ENCODE results near the gene ASXL3.

Gene ASXL3

GRCh38 chr18:33584548-33585430 lies 6.8 kb downstream of the ASXL3 start:
- H3K79me2 ChIP-seq (ENCODE audit: insufficient read depth, low read length): no peaks in the 10 kb centered on the region
- H2AFZ ChIP-seq (ENCODE audit: low read depth, low read length, severe bottlenecking): no peak overlapping the region
- no peaks in the 10 kb centered on the region for H3F3A ChIP-seq (ENCODE audit: insufficient read depth)
- H3K9me3 ChIP-seq (ENCODE audit: insufficient read depth, low read length): no peaks in the 10 kb centered on the region
- H3K4me2 ChIP-seq (ENCODE audit: low read depth, low read length, poor library complexity, severe bottlenecking): no peak overlapping the region
- no peaks in the 10 kb centered on the region for H3K9me2 ChIP-seq (replicated peaks; ENCODE audit: insufficient read depth, low read length)
- no peak overlapping the region for H3K27ac ChIP-seq (ENCODE audit: low read depth, low read length)
- no peak overlapping the region for H3K9ac ChIP-seq (ENCODE audit: low read length)
- no peaks in the 10 kb centered on the region for H4K20me1 ChIP-seq (ENCODE audit: low read depth, low read length)
- no peaks in the 10 kb centered on the region for H3K27me3 ChIP-seq (ENCODE audit: low read length)
- TF ChIP-seq EZH2phosphoT487 (conservative IDR thresholded peaks at IDR 0.05; ENCODE audit: low read length) (no peak), CTCF (IDR thresholded peaks at IDR 0.05; ENCODE audit: insufficient read depth, low read length, poor library complexity, severe bottlenecking) (no peak)
- no peaks in the 10 kb centered on the region for H3K36me3 ChIP-seq (ENCODE audit: low read length)
- H3K4me3 ChIP-seq (ENCODE audit: insufficient read depth, low read length, poor library complexity, severe bottlenecking): no peak overlapping the region

- no peaks in the 10 kb centered on the region for H3K36me3 ChIP-seq (ENCODE audit: low read length)
- H3K9me2 ChIP-seq (replicated peaks; ENCODE audit: insufficient read depth, low read length): no peaks in the 10 kb centered on the region
- no peaks in the 10 kb centered on the region for H3F3A ChIP-seq (ENCODE audit: insufficient read depth)
- H3K9ac ChIP-seq (ENCODE audit: low read length): no peak overlapping the region
- H2AFZ ChIP-seq (ENCODE audit: low read depth, low read length, severe bottlenecking): no peak overlapping the region
- no peak overlapping the region for H3K4me2 ChIP-seq (ENCODE audit: low read depth, low read length, poor library complexity, severe bottlenecking)
- no peak overlapping the region for H3K27ac ChIP-seq (ENCODE audit: low read depth, low read length)
- no peaks in the 10 kb centered on the region for H4K20me1 ChIP-seq (ENCODE audit: low read depth, low read length)
- H3K27me3 ChIP-seq (ENCODE audit: low read length): no peaks in the 10 kb centered on the region
- H3K79me2 ChIP-seq (ENCODE audit: insufficient read depth, low read length): no peaks in the 10 kb centered on the region
- no peak for TF ChIP-seq EZH2phosphoT487 (conservative IDR thresholded peaks at IDR 0.05; ENCODE audit: low read length)
- TF ChIP-seq CTCF (IDR thresholded peaks at IDR 0.05; ENCODE audit: insufficient read depth, low read length, poor library complexity, severe bottlenecking): no peak
- no peaks in the 10 kb centered on the region for H3K9me3 ChIP-seq (ENCODE audit: insufficient read depth, low read length)
- no peak overlapping the region for H3K4me3 ChIP-seq (ENCODE audit: insufficient read depth, low read length, poor library complexity, severe bottlenecking)
These were observed 7.4 kb downstream of the ASXL3 start for GRCh38 chr18:33585431-33585775.

- Histone ChIP-seq H3K9me2 (replicated peaks; ENCODE audit: insufficient read depth, low read length) (no peaks in the 10 kb centered on the region), H3K27me3 (ENCODE audit: low read length) (no peaks in the 10 kb centered on the region), H3K36me3 (ENCODE audit: low read length) (no peaks in the 10 kb centered on the region), H3K79me2 (ENCODE audit: insufficient read depth, low read length) (no peaks in the 10 kb centered on the region), H3K4me3 (ENCODE audit: insufficient read depth, low read length, poor library complexity, severe bottlenecking) (no peak overlapping the region), H3K9me3 (ENCODE audit: insufficient read depth, low read length) (peaks cover 3% of the 10 kb centered on the region; the same call in 1 of the 2 replicates), H3K9ac (ENCODE audit: low read length) (no peak overlapping the region), H3K4me2 (ENCODE audit: low read depth, low read length, poor library complexity, severe bottlenecking) (no peak overlapping the region), H4K20me1 (ENCODE audit: low read depth, low read length) (no peaks in the 10 kb centered on the region), H3F3A (ENCODE audit: insufficient read depth) (no peaks in the 10 kb centered on the region), H3K27ac (ENCODE audit: low read depth, low read length) (no peak overlapping the region), H2AFZ (ENCODE audit: low read depth, low read length, severe bottlenecking) (no peak overlapping the region)
- TF ChIP-seq CTCF (IDR thresholded peaks at IDR 0.05; ENCODE audit: insufficient read depth, low read length, poor library complexity, severe bottlenecking) (no peak), EZH2phosphoT487 (conservative IDR thresholded peaks at IDR 0.05; ENCODE audit: low read length) (no peak)
These were observed 10.3 kb downstream of the ASXL3 start for GRCh38 chr18:33588361-33588760.
